CD4-positive, alpha-beta T cell (primary cell): ENCODE measurements around the gene WDR37. TPM values are rescaled to one million over a fixed set of nuclear protein-coding genes. Genes with fewer than 3 reads are reported as not detected.

ENCODE experiments used
- ATAC-seq: fragments of 200-7000 bp; cut with Tn5 transposase; one replicate; pipeline ENCODE4 v1.10.0; 2022; ENCODE audit warnings: mild to moderate bottlenecking; ENCODE audit not compliant: poor library complexity
- CTCF ChIA-PET: fragments of 350-600 bp; sonication (Branson Sonifier 250); formaldehyde crosslinking; loops from one replicate; lab custom pipeline; 2021; ENCODE audit warnings: antibody characterized with exemption, inconsistent platforms; lab: Charles Lee
- POLR2A ChIA-PET: fragments of 350-600 bp; sonication (Branson Sonifier 250); formaldehyde crosslinking; loops from one replicate; lab custom pipeline; 2021; ENCODE audit warnings: antibody characterized with exemption, inconsistent platforms; lab: Charles Lee
- DNase-seq, 14 experiments: peaks; one replicate each; pipeline ENCODE4 v3.0.0-alpha.2; 2013 to 2020; ENCODE audit warnings: mixed read lengths in 2 of 14
- H3K27ac ChIP-seq, 2 donors: one replicate each; pipeline versions ENCODE4 v1.5.1 to v1.7.0; 2013; ENCODE audit warnings: low read length in 2 of 2, low read depth in 1 of 2, mild to moderate bottlenecking in 1 of 2
- H3K27me3 ChIP-seq, 2 experiments: 1 replicate in 1 of 2; 2 replicates in 1 of 2; pipeline versions ENCODE4 v1.6.1 to v1.7.0; 2013; ENCODE audit warnings: low read length in 2 of 2, control low read depth in 1 of 2, mild to moderate bottlenecking in 1 of 2, moderate library complexity in 1 of 2; ENCODE audit not compliant: insufficient read depth in 2 of 2, control insufficient read depth in 1 of 2
- H3K36me3 ChIP-seq: one replicate; pipeline ENCODE4 v1.6.1; 2013; ENCODE audit warnings: low read length, control low read depth; ENCODE audit not compliant: insufficient read depth
- H3K4me1 ChIP-seq: one replicate; pipeline ENCODE4 v1.6.1; 2013; ENCODE audit warnings: low read length, control low read depth; ENCODE audit not compliant: insufficient read depth
- H3K4me3 ChIP-seq: one replicate; pipeline ENCODE4 v1.5.1; 2013; ENCODE audit warnings: mild to moderate bottlenecking, low read length, moderate library complexity
- H3K9me3 ChIP-seq, 2 experiments: 1 replicate in 1 of 2; 2 replicates in 1 of 2; pipeline versions ENCODE4 v1.6.1 to v1.7.0; 2013; ENCODE audit warnings: low read length in 2 of 2, mild to moderate bottlenecking in 2 of 2, control low read depth in 1 of 2, moderate library complexity in 1 of 2; ENCODE audit not compliant: control insufficient read depth in 1 of 2, insufficient read depth in 1 of 2
- H3K27ac Mint-ChIP-seq: one replicate; pipeline ENCODE4 v1.8.0; 2020; ENCODE audit warnings: mixed read lengths
- H3K27me3 Mint-ChIP-seq: one replicate; pipeline ENCODE4 v1.8.0; 2021; ENCODE audit warnings: mixed read lengths
- H3K36me3 Mint-ChIP-seq: one replicate; pipeline ENCODE4 v1.8.0; 2021; ENCODE audit warnings: low read depth, mixed read lengths
- H3K4me1 Mint-ChIP-seq: one replicate; pipeline ENCODE4 v1.8.0; 2021; ENCODE audit warnings: low read depth, mixed read lengths
- H3K4me3 Mint-ChIP-seq: one replicate; pipeline ENCODE4 v1.8.0; 2020; ENCODE audit warnings: mild to moderate bottlenecking, mixed read lengths
- H3K9me3 Mint-ChIP-seq: one replicate; pipeline ENCODE4 v1.8.0; 2020; ENCODE audit warnings: mixed read lengths
- CTCF ChIP-seq: fragments of 200-600 bp; IDR thresholded peaks from one replicate; pipeline ENCODE4 v1.8.0; 2022; ENCODE audit warnings: antibody characterized with exemption, mild to moderate bottlenecking
- intact Hi-C, 2 experiments: fragments of 100-400 bp; cut with DNase I in 1 of 2; cut with micrococcal nuclease in 1 of 2; formaldehyde crosslinking; loops; one replicate each; pipeline versions ENCODE4 v1.15.1 to v1.9.0; 2023 to 2025; cut with DNase I, micrococcal nuclease
- total RNA-seq, 174 experiments: library from RNA in 2 of 174; stranded (reverse) in 2 of 174; gene quantifications; one replicate each; pipeline ENCODE4 v1.2.3 and lab custom pipeline; 2021 to 2026

Gene WDR37
- total RNA-seq, 2 experiments from 2014 or later = 17.0 to 17.7 TPM

- Histone ChIP-seq H3K27me3 (no peaks in the 10 kb centered on the region), H3K27ac (no peak overlapping the region), H3K9me3 (peaks cover 7 to 16% of the 10 kb centered on the region in 2 experiments), H3K4me3 (no peak overlapping the region), H3K36me3 (no peaks in the 10 kb centered on the region), H3K4me1 (no peaks in the 10 kb centered on the region)
- Mint-ChIP-seq H3K9me3 (peaks cover 9% of the 10 kb centered on the region), H3K27ac (no peak overlapping the region), H3K36me3 (no peaks in the 10 kb centered on the region), H3K4me3 (no peak overlapping the region), H3K27me3 (peaks cover 14% of the 10 kb centered on the region), H3K4me1 (no peaks in the 10 kb centered on the region)
- ChIA-PET POLR2A (no interaction called here), CTCF (no interaction called here)
- no peak for TF ChIP-seq CTCF
- no peak for DNase-seq
- intact Hi-C loops = no loop called here
- ATAC-seq = no peak
Measured at GRCh38 chr10:1141261-1141660, 85.1 kb downstream of the WDR37 start.

GRCh38 chr10:1141701-1142100 lies 85.5 kb downstream of the WDR37 start:
- no peak overlapping the region for H3K4me3 ChIP-seq
- TF ChIP-seq CTCF = no peak
- no peaks in the 10 kb centered on the region for H3K4me1 ChIP-seq
- Mint-ChIP-seq H3K27me3 (peaks cover 14% of the 10 kb centered on the region), H3K4me3 (no peak overlapping the region), H3K27ac (no peak overlapping the region), H3K4me1 (no peaks in the 10 kb centered on the region), H3K36me3 (no peaks in the 10 kb centered on the region), H3K9me3 (peaks cover 10% of the 10 kb centered on the region)
- H3K27me3 ChIP-seq = no peaks in the 10 kb centered on the region
- no peak overlapping the region for H3K27ac ChIP-seq
- ChIA-PET CTCF (no interaction called here), POLR2A (no interaction called here)
- peaks cover 11 to 19% of the 10 kb centered on the region in 2 experiments for H3K9me3 ChIP-seq
- DNase-seq (no peak), ATAC-seq (no peak)
- intact Hi-C loops = no loop called here
- H3K36me3 ChIP-seq = no peaks in the 10 kb centered on the region

GRCh38 chr10:1142596-1142995 lies 86.4 kb downstream of the WDR37 start:
- CTCF ChIA-PET = no interaction called here
- no peaks in the 10 kb centered on the region for H3K36me3 ChIP-seq
- H3K27ac ChIP-seq = no peak overlapping the region
- DNase-seq (peak in 1 of 14 experiments; percentile 17), ATAC-seq (no peak)
- H3K27me3 ChIP-seq = peaks cover 0 to 2% of the 10 kb centered on the region in 2 experiments
- H3K9me3 ChIP-seq = peaks cover 14 to 19% of the 10 kb centered on the region in 2 experiments
- TF ChIP-seq CTCF = no peak
- no peak overlapping the region for H3K4me3 Mint-ChIP-seq
- H3K4me3 ChIP-seq = no peak overlapping the region
- POLR2A ChIA-PET = no interaction called here
- H3K9me3 Mint-ChIP-seq = peaks cover 15% of the 10 kb centered on the region
- H3K27me3 Mint-ChIP-seq = peaks cover 14% of the 10 kb centered on the region
- H3K36me3 Mint-ChIP-seq = no peaks in the 10 kb centered on the region
- H3K4me1 Mint-ChIP-seq = no peaks in the 10 kb centered on the region
- no peaks in the 10 kb centered on the region for H3K4me1 ChIP-seq
- intact Hi-C loops = no loop called here
- H3K27ac Mint-ChIP-seq = no peak overlapping the region
